ENCODE results near the gene EFNA5.
"Not testable (repeated sequence)": the region's sequence is repeated elsewhere in the genome, so short reads cannot be mapped to it uniquely, and the experiment has no call there.

Gene EFNA5

DNA sequence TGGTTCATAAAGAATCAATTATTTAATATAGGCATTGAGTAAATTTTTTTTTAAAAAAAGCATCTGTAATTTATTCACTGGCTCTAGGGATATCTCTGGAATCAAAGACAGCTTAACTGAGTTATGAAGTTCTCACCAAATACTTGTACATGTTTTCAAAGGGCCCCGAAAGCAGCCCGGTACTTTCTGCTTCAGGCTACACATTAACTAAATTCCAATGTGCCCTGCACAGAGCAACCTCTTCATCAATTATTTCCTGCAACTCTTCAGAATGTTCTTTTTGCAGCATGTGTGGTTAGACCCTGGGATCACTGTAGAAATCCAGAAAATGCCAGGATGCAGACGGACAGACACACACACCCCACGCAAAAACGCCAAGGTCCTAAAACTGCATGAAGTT, 209.0 kb downstream of the EFNA5 start:
- Histone ChIP-seq H3K27ac (ENCODE audit: low read depth, low read length) (no peak overlapping the region), H3K4me1 (ENCODE audit: control insufficient read depth, insufficient read depth, low read length, unreplicated experiment) (peaks cover 18% of the 10 kb centered on the region), H2AFZ (ENCODE audit: low read length, unreplicated experiment) (no peak overlapping the region), H3K27me3 (ENCODE audit: insufficient read depth, low read length) (no peaks in the 10 kb centered on the region), H3K36me3 (ENCODE audit: insufficient read depth, low read length) (no peaks in the 10 kb centered on the region), H3K79me2 (ENCODE audit: control insufficient read depth, insufficient read depth, low read length, unreplicated experiment) (peaks cover 18% of the 10 kb centered on the region), H3K4me3 (ENCODE audit: low read depth, low read length) (no peak overlapping the region)

DNA sequence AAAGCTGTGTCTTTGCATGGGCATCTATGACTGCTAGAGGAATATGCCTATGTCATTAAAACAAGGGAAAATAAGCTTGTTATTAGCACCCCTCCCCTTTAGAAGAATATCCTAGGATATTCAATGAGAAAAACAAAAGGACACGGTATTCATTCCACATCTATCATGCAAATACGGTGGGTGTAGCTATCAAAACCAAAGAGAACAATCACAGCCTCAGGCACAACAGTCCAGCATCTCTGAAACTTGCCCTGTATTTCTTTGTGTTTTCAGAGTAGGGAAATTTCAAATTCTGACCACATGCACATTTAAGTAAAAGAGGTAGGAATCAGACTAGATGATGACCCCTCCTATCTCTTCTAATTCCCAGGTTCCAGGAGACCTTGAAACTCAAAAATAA, 209.9 kb downstream of the EFNA5 start:
- Histone ChIP-seq H3K36me3 (ENCODE audit: insufficient read depth, low read length) (no peaks in the 10 kb centered on the region), H3K27ac (ENCODE audit: low read depth, low read length) (no peak overlapping the region), H2AFZ (ENCODE audit: low read length, unreplicated experiment) (no peak overlapping the region), H3K4me3 (ENCODE audit: low read depth, low read length) (no peak overlapping the region), H3K79me2 (ENCODE audit: control insufficient read depth, insufficient read depth, low read length, unreplicated experiment) (peaks cover 14% of the 10 kb centered on the region), H3K27me3 (ENCODE audit: insufficient read depth, low read length) (no peaks in the 10 kb centered on the region), H3K4me1 (ENCODE audit: control insufficient read depth, insufficient read depth, low read length, unreplicated experiment) (peaks cover 14% of the 10 kb centered on the region)

DNA sequence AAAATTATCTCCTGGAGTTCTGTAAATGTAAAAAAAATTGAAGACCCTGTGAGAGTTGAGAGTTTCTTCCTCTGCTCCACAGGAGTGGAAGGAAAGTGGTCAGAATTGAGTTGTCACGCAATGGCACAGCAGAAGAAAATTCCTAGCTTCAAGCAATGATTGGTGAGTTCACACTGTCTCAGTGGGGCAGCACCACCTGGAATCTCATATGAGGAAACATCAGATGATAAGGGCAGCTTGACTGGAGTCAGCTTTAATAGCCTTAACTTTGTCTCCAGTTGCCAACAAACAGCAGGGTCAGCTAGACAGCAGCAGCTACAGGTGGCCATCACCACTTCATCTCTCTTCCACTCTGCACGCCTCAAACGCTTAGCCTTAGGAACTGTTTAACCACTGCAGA, 211.1 kb downstream of the EFNA5 start:
- no peak overlapping the region for H3K4me3 ChIP-seq (ENCODE audit: low read depth, low read length)
- no peaks in the 10 kb centered on the region for H3K27me3 ChIP-seq (ENCODE audit: insufficient read depth, low read length)
- peaks cover 7% of the 10 kb centered on the region for H3K79me2 ChIP-seq (ENCODE audit: control insufficient read depth, insufficient read depth, low read length, unreplicated experiment)
- peaks cover 24% of the 10 kb centered on the region for H3K4me1 ChIP-seq (ENCODE audit: control insufficient read depth, insufficient read depth, low read length, unreplicated experiment)
- H3K27ac ChIP-seq (ENCODE audit: low read depth, low read length): no peak overlapping the region
- no peaks in the 10 kb centered on the region for H3K36me3 ChIP-seq (ENCODE audit: insufficient read depth, low read length)
- H2AFZ ChIP-seq (ENCODE audit: low read length, unreplicated experiment): no peak overlapping the region

DNA sequence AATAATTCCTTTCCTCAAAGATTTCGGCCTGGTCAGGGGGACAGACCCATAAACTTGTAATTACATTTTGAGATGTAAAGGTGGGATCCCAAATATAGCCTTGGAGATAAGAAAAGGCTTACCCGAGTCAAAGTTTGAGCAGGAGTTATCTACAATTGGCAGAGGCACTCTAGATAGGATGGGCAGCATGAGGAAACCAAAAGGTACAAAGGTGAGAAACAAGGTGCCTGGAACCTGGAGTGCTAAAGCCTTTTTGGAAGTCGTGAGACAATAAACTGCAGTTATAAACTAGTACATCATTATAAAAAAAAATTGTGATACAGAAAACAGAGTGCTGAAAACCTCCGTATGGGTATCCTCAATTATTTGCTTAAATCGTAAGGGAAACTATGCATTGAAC, 212.4 kb downstream of the EFNA5 start:
- H2AFZ ChIP-seq (ENCODE audit: low read length, unreplicated experiment): no peak overlapping the region
- H3K4me1 ChIP-seq (ENCODE audit: control insufficient read depth, insufficient read depth, low read length, unreplicated experiment): peaks cover 16% of the 10 kb centered on the region
- no peak overlapping the region for H3K4me3 ChIP-seq (ENCODE audit: low read depth, low read length)

DNA sequence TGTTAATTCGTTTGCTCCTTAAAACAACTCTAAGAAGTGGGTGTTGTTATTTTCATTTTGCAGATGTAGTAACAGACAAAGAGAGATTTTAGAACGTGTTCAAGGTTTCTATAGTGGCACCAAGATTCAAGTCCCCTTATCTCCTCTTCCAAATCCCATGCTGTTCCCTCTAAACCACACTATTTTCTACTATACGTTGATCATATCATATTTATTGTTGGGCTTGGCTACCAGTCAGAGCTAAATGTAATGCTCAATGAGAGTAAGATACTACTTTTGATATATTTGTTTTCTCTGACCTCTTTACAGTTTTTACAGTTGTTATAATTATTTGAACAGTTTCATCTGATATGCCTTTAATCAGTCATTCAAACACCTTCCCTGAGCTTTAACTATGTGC, 212.9 kb downstream of the EFNA5 start:
- Histone ChIP-seq H3K4me1 (ENCODE audit: control insufficient read depth, insufficient read depth, low read length, unreplicated experiment) (peaks cover 16% of the 10 kb centered on the region), H3K27ac (ENCODE audit: low read depth, low read length) (no peak overlapping the region), H3K27me3 (ENCODE audit: insufficient read depth, low read length) (no peaks in the 10 kb centered on the region), H3K4me3 (ENCODE audit: low read depth, low read length) (no peak overlapping the region), H3K36me3 (ENCODE audit: insufficient read depth, low read length) (no peaks in the 10 kb centered on the region), H3K79me2 (ENCODE audit: control insufficient read depth, insufficient read depth, low read length, unreplicated experiment) (peaks cover 4% of the 10 kb centered on the region), H2AFZ (ENCODE audit: low read length, unreplicated experiment) (no peak overlapping the region)

More for the DNA sequence above, 212.4 kb downstream of the EFNA5 start:
- Histone ChIP-seq H3K36me3 (ENCODE audit: insufficient read depth, low read length) (no peaks in the 10 kb centered on the region), H3K27me3 (ENCODE audit: insufficient read depth, low read length) (no peaks in the 10 kb centered on the region), H3K79me2 (ENCODE audit: control insufficient read depth, insufficient read depth, low read length, unreplicated experiment) (peaks cover 4% of the 10 kb centered on the region), H3K27ac (ENCODE audit: low read depth, low read length) (no peak overlapping the region)

DNA sequence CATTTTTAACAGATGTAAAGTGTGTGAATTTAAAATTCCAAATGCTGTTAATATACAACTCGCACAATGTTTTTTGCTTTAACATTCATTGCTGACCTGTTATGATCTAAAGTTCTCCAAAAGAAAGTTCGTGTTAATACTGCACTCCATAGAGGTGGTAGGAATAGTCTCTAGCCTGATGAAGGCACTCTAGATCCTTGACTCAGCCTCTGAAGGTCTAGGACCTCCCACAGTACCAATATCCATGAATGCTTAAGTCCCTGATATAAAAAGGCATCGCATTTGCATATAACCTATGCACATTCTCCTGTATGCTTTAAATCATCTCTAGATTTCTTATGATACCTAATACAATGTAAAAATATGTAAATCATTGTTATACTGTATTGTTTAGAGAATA, 213.6 kb downstream of the EFNA5 start:
- no peaks in the 10 kb centered on the region for H3K36me3 ChIP-seq (ENCODE audit: insufficient read depth, low read length)
- H3K27ac ChIP-seq (ENCODE audit: low read depth, low read length): no peak overlapping the region
- no peak overlapping the region for H3K4me3 ChIP-seq (ENCODE audit: low read depth, low read length)
- no peaks in the 10 kb centered on the region for H3K27me3 ChIP-seq (ENCODE audit: insufficient read depth, low read length)
- H3K4me1 ChIP-seq (ENCODE audit: control insufficient read depth, insufficient read depth, low read length, unreplicated experiment): peaks cover 16% of the 10 kb centered on the region
- peaks cover 4% of the 10 kb centered on the region for H3K79me2 ChIP-seq (ENCODE audit: control insufficient read depth, insufficient read depth, low read length, unreplicated experiment)
- no peak overlapping the region for H2AFZ ChIP-seq (ENCODE audit: low read length, unreplicated experiment)

DNA sequence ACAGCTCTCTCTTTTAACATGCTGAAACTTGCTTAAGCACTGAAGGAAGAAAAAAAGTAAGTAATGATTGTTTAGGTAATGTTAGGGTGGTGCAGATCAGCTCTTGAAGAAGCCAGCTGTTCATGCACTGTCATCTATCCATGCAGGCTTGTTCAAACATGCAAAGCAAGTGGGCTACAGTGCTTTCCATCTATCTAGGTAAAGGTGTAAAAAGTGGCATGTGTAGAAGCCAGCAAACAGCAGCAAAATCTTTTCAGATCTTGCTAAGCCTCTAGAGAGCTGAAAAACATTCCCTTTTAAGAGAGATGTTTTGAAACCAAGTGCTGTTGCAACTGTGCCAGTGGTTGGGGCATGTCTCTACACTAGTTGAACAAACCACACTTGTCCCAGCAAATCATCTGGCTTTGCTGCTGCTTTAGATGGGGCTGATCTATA, 214.4 kb downstream of the EFNA5 start:
- H3K4me1 ChIP-seq (ENCODE audit: control insufficient read depth, insufficient read depth, low read length, unreplicated experiment): peaks cover 16% of the 10 kb centered on the region

DNA sequence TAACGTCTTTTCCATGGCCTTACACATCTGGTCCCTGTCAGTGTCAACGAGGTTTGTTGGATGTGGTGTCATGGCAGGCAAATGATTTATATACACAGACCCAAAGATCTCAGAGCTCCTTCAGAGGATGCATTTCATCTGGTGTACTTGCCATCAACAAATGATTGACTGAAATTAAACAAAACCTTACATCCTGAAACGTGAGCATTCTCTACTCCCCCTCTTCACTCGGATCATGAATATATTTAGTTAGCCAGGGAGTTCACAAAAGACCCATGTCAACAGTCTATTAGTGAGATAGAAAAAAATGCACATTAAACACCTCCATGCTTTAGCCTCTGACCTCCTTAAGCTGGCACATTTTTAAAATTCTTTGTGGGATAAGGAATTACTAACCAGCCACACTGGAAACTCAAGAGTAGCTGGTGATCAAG, 215.6 kb downstream of the EFNA5 start:
- no peak overlapping the region for H2AFZ ChIP-seq (ENCODE audit: low read length, unreplicated experiment)
- H3K4me3 ChIP-seq (ENCODE audit: low read depth, low read length): no peak overlapping the region
- H3K79me2 ChIP-seq (ENCODE audit: control insufficient read depth, insufficient read depth, low read length, unreplicated experiment): peaks cover 4% of the 10 kb centered on the region
- peaks cover 16% of the 10 kb centered on the region for H3K4me1 ChIP-seq (ENCODE audit: control insufficient read depth, insufficient read depth, low read length, unreplicated experiment)
- H3K36me3 ChIP-seq (ENCODE audit: insufficient read depth, low read length): no peaks in the 10 kb centered on the region
- no peak overlapping the region for H3K27ac ChIP-seq (ENCODE audit: low read depth, low read length)
- H3K27me3 ChIP-seq (ENCODE audit: insufficient read depth, low read length): no peaks in the 10 kb centered on the region

More for the DNA sequence above, 214.4 kb downstream of the EFNA5 start:
- Histone ChIP-seq H3K4me3 (ENCODE audit: low read depth, low read length) (no peak overlapping the region), H2AFZ (ENCODE audit: low read length, unreplicated experiment) (no peak overlapping the region), H3K79me2 (ENCODE audit: control insufficient read depth, insufficient read depth, low read length, unreplicated experiment) (peaks cover 4% of the 10 kb centered on the region), H3K27ac (ENCODE audit: low read depth, low read length) (no peak overlapping the region), H3K36me3 (ENCODE audit: insufficient read depth, low read length) (no peaks in the 10 kb centered on the region), H3K27me3 (ENCODE audit: insufficient read depth, low read length) (no peaks in the 10 kb centered on the region)

DNA sequence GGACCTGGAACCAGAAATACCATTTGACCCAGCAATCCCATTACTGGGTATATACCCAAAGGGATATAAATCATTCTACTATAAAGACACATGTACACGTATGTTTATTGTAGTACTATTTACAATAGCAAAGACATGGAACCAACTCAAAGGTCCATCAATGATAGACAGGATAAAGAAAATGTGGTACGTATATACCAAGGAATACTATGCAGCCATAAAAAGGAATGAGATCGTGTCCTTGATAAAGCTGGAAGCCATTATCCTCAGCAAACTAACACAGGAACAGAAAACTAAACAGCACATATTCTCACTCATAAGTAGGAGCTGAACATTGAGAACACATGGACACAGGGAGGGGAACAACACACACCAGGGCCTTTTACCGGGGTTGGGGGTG, 218.9 kb downstream of the EFNA5 start:
- not testable (repeated sequence) for H3K27me3 ChIP-seq (ENCODE audit: insufficient read depth, low read length); H3K79me2 ChIP-seq (ENCODE audit: control insufficient read depth, insufficient read depth, low read length, unreplicated experiment); H3K4me3 ChIP-seq (ENCODE audit: low read depth, low read length); H3K36me3 ChIP-seq (ENCODE audit: insufficient read depth, low read length); H2AFZ ChIP-seq (ENCODE audit: low read length, unreplicated experiment); H3K27ac ChIP-seq (ENCODE audit: low read depth, low read length)
- peaks cover 16% of the 10 kb centered on the region for H3K4me1 ChIP-seq (ENCODE audit: control insufficient read depth, insufficient read depth, low read length, unreplicated experiment)

DNA sequence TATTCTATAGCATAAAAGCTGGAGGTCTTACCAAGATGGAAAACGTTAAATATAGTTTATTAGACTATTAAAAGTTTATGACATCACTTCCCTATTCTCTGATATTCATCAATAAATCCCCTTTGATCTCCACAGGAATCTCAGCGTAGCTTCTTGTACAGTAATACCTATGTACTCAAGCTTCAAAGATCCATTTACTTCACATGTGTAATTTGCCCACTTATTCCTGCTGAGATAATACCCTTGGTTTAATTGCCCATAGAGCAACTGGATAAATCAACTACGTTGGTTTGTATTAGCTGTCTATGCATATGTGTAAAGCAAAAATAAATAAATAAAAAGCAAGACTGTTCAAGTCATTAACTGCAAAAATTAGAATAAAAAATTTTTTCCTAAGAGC, 219.7 kb downstream of the EFNA5 start:
- H3K36me3 ChIP-seq (ENCODE audit: insufficient read depth, low read length): no peaks in the 10 kb centered on the region
- no peak overlapping the region for H3K27ac ChIP-seq (ENCODE audit: low read depth, low read length)
- no peaks in the 10 kb centered on the region for H3K27me3 ChIP-seq (ENCODE audit: insufficient read depth, low read length)
- H3K4me1 ChIP-seq (ENCODE audit: control insufficient read depth, insufficient read depth, low read length, unreplicated experiment): peaks cover 13% of the 10 kb centered on the region
- no peaks in the 10 kb centered on the region for H3K79me2 ChIP-seq (ENCODE audit: control insufficient read depth, insufficient read depth, low read length, unreplicated experiment)
- H2AFZ ChIP-seq (ENCODE audit: low read length, unreplicated experiment): no peak overlapping the region
- H3K4me3 ChIP-seq (ENCODE audit: low read depth, low read length): no peak overlapping the region

DNA sequence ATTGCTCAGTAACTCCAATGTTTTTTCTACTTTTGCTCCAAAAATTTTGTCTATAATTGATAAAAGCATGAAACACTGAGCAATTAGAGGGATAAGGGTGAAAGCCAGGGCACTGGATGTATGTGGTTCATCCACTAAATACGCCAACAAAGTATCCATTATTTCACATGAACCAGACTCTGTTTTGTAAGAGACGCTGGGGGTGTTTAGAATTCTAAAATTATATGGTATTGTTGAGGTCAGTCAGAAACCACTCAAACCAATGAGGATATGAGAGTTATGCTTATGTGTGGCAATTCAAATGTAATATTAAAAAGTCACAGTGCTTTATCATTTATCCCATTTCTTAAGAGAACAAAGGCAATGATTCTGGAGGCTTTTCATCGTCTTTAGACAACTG, 220.2 kb downstream of the EFNA5 start:
- H3K36me3 ChIP-seq (ENCODE audit: insufficient read depth, low read length): no peaks in the 10 kb centered on the region
- no peak overlapping the region for H2AFZ ChIP-seq (ENCODE audit: low read length, unreplicated experiment)
- no peak overlapping the region for H3K4me3 ChIP-seq (ENCODE audit: low read depth, low read length)
- no peaks in the 10 kb centered on the region for H3K79me2 ChIP-seq (ENCODE audit: control insufficient read depth, insufficient read depth, low read length, unreplicated experiment)
- no peak overlapping the region for H3K27ac ChIP-seq (ENCODE audit: low read depth, low read length)
- peaks cover 8% of the 10 kb centered on the region for H3K4me1 ChIP-seq (ENCODE audit: control insufficient read depth, insufficient read depth, low read length, unreplicated experiment)
- no peaks in the 10 kb centered on the region for H3K27me3 ChIP-seq (ENCODE audit: insufficient read depth, low read length)

Measured in ACC112 (cell line).